Right hindlimb (tissue), 1 donor: ENCODE measurements around the gene ZFYVE19.
"Not testable (repeated sequence)": the region's sequence is repeated elsewhere in the genome, so short reads cannot be mapped to it uniquely, and the experiment has no call there.

Source experiments
- DNase-seq: peaks from one replicate; pipeline ENCODE4 v3.0.0-alpha.2; 2018

The ZFYVE19 gene

GRCh38 chr15:40847223-40847961 is 40.5 kb downstream of the ZFYVE19 start:
- DNase-seq, result peak; percentile 36

GRCh38 chr15:40850576-40851112 is 43.8 kb downstream of the ZFYVE19 start:
- no peak for DNase-seq

- no peak for DNase-seq
Observed at GRCh38 chr15:40852529-40852928, 45.6 kb downstream of the ZFYVE19 start.

- no peak for DNase-seq
Observed at GRCh38 chr15:40853241-40853890, 46.5 kb downstream of the ZFYVE19 start.

- no peak for DNase-seq
Observed at GRCh38 chr15:40854161-40854560, 47.3 kb downstream of the ZFYVE19 start.

- no peak for DNase-seq
Observed at GRCh38 chr15:40855706-40856234, 48.9 kb downstream of the ZFYVE19 start.

GRCh38 chr15:40856746-40857145 is 49.9 kb downstream of the ZFYVE19 start:
- no peak for DNase-seq

GRCh38 chr15:40857601-40858341 is 50.9 kb downstream of the ZFYVE19 start:
- peak; percentile 85 for DNase-seq

- DNase-seq, result no peak
Observed at GRCh38 chr15:40858706-40859105, 51.8 kb downstream of the ZFYVE19 start.

GRCh38 chr15:40859206-40859851 is 52.4 kb downstream of the ZFYVE19 start:
- DNase-seq, result peak; percentile 72

- DNase-seq, result not testable (repeated sequence)
Observed at GRCh38 chr15:40861147-40861546, 54.3 kb downstream of the ZFYVE19 start.

- no peak for DNase-seq
Observed at GRCh38 chr15:40863660-40864270, 56.9 kb downstream of the ZFYVE19 start.
